ENCODE results near the gene NUP62CL.

DNA sequence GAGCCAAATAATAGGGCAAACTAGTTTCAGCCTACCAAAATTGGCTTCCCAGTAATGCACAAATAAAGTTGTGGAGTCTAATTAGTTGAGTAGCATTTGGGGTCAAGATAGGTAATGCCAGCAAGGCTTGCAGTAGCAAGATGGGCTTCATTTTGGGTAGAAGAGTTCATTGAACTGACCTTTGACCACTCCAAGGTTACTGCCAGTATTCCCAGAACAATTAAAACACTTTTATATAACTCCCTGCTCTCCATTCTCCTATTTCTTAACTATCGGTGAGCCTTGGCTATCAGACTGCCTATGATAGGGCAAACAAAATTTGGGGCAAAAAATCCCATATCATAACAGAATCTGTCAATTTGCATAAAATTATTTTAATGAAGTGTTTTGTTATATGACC, 7.2 kb upstream of the NUP62CL start:
- TF ChIP-seq, protein P1, sequence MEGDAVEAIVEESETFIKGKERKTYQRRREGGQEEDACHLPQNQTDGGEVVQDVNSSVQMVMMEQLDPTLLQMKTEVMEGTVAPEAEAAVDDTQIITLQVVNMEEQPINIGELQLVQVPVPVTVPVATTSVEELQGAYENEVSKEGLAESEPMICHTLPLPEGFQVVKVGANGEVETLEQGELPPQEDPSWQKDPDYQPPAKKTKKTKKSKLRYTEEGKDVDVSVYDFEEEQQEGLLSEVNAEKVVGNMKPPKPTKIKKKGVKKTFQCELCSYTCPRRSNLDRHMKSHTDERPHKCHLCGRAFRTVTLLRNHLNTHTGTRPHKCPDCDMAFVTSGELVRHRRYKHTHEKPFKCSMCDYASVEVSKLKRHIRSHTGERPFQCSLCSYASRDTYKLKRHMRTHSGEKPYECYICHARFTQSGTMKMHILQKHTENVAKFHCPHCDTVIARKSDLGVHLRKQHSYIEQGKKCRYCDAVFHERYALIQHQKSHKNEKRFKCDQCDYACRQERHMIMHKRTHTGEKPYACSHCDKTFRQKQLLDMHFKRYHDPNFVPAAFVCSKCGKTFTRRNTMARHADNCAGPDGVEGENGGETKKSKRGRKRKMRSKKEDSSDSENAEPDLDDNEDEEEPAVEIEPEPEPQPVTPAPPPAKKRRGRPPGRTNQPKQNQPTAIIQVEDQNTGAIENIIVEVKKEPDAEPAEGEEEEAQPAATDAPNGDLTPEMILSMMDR (IDR thresholded peaks at IDR 0.05; ENCODE audit: insufficient read depth, low read depth, low read length): no peak
- TF ChIP-seq EZH2 (IDR thresholded peaks at IDR 0.05; ENCODE audit: insufficient read depth, low read length): no peak

Measured in astrocyte (in vitro differentiated cells and primary cell).